Measurements from ENCODE around the gene PSTPIP2. TPM values are rescaled to one million over a fixed set of nuclear protein-coding genes. Genes with fewer than 3 reads are reported as not detected.

The PSTPIP2 gene
- total and polyA plus RNA-seq, 2 of the 13 experiments (the other 11 are each of a cell fraction or from before 2014, with no cell fraction given), result 0.25 to 0.27 TPM

DNA sequence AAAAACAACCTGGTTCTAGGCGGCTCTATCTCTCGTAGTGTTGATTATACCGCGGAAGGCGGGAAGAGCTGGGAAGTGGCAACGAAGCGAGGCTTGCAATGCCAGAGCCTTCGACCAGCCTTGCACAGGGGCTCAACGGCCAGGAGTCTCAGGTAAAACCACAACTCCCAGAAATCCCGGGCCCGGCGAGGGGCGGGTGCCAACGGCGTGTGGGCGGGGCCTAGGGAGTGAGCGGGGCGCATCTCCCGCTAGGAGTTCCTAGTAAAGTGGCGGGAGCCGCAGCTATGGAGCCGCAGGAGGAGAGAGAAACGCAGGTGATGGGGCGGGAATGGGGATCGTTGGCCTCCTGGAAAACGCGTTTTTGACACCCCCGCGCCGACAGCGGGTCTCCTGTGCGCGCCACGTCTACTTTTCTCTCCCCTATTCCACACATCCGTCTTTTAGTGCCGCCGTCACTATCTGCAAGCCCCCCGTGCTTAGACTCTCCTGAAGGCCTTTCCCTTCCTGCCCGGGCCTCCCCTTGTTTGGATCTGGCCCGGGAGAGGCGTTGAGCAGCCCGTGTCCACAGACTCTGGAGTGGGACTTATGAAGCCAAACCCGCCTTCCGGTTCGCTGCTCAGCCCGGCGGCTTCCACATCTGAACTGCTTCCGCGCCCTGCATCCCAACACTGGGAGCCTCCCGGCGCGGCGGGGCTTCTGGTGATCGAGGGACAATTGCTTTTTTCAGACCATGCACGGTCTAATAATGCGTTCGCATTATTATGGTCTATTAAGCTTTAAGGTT is 32.3 kb upstream of the PSTPIP2 start, which contains the start of gene HAUS1 (continued):
- TF ChIP-seq, protein P1, sequence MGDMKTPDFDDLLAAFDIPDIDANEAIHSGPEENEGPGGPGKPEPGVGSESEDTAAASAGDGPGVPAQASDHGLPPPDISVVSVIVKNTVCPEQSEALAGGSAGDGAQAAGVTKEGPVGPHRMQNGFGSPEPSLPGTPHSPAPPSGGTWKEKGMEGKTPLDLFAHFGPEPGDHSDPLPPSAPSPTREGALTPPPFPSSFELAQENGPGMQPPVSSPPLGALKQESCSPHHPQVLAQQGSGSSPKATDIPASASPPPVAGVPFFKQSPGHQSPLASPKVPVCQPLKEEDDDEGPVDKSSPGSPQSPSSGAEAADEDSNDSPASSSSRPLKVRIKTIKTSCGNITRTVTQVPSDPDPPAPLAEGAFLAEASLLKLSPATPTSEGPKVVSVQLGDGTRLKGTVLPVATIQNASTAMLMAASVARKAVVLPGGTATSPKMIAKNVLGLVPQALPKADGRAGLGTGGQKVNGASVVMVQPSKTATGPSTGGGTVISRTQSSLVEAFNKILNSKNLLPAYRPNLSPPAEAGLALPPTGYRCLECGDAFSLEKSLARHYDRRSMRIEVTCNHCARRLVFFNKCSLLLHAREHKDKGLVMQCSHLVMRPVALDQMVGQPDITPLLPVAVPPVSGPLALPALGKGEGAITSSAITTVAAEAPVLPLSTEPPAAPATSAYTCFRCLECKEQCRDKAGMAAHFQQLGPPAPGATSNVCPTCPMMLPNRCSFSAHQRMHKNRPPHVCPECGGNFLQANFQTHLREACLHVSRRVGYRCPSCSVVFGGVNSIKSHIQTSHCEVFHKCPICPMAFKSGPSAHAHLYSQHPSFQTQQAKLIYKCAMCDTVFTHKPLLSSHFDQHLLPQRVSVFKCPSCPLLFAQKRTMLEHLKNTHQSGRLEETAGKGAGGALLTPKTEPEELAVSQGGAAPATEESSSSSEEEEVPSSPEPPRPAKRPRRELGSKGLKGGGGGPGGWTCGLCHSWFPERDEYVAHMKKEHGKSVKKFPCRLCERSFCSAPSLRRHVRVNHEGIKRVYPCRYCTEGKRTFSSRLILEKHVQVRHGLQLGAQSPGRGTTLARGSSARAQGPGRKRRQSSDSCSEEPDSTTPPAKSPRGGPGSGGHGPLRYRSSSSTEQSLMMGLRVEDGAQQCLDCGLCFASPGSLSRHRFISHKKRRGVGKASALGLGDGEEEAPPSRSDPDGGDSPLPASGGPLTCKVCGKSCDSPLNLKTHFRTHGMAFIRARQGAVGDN (CRISPR knock-in tag; IDR thresholded peaks at IDR 0.05), result peak; percentile 87
- TF ChIP-seq, protein P2, sequence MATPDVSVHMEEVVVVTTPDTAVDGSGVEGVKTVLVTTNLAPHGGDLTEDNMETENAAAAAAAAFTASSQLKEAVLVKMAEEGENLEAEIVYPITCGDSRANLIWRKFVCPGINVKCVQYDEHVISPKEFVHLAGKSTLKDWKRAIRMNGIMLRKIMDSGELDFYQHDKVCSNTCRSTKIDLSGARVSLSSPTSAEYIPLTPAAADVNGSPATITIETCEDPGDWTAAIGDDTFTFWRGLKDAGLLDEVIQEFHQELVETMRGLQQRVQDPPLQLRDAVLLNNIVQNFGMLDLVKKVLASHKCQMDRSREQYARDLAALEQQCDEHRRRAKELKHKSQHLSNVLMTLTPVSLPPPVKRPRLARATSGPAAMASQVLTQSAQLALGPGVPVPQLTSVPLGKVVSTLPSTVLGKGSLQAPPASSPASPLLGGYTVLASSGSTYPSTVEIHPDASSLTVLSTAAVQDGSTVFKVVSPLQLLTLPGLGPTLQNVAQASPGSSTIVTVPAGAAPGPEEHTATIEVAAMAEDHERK (CRISPR knock-in tag; IDR thresholded peaks at IDR 0.05; ENCODE audit: low read depth), result peak; percentile 68
- TF ChIP-seq KAT2B (IDR thresholded peaks at IDR 0.05; ENCODE audit: borderline replicate concordance, low read depth, low read length) (no peak), NFIC (IDR thresholded peaks at IDR 0.05; ENCODE audit: low read length) (no peak), NR1H2 (CRISPR knock-in tag; IDR thresholded peaks at IDR 0.05; ENCODE audit: borderline replicate concordance, low read depth) (no peak), SOX6 (IDR thresholded peaks at IDR 0.05) (no peak), SOX6 (CRISPR knock-in tag; IDR thresholded peaks at IDR 0.05) (peak; percentile 67), MXD4 (CRISPR knock-in tag; IDR thresholded peaks at IDR 0.05) (no peak), ZMAT3 (CRISPR knock-in tag; conservative IDR thresholded peaks at IDR 0.05) (peak; percentile 31; the same call in 1 of the 2 replicates), ZNF543 (CRISPR knock-in tag; IDR thresholded peaks at IDR 0.05) (peak; percentile 56; the same call in 1 of the 2 replicates), ZNF451 (CRISPR knock-in tag; IDR thresholded peaks at IDR 0.05) (peak; percentile 62; the same call in 1 of the 2 replicates), SAFB2 (CRISPR knock-in tag; IDR thresholded peaks at IDR 0.05; ENCODE audit: borderline replicate concordance, low read depth) (no peak), RORA (CRISPR knock-in tag; IDR thresholded peaks at IDR 0.05) (no peak), ELF3 (CRISPR knock-in tag; IDR thresholded peaks at IDR 0.05) (no peak; the same call in 1 of the 2 replicates), ZNF501 (CRISPR knock-in tag; IDR thresholded peaks at IDR 0.05) (peak; percentile 81), SIX1 (CRISPR knock-in tag; IDR thresholded peaks at IDR 0.05; ENCODE audit: borderline replicate concordance) (no peak), HCFC1 (IDR thresholded peaks at IDR 0.05; ENCODE audit: low read depth, low read length) (peak; percentile 81), MBNL3 (CRISPR knock-in tag; conservative IDR thresholded peaks at IDR 0.05) (no peak), TCF7L2 (IDR thresholded peaks at IDR 0.05; ENCODE audit: low read depth, low read length) (no peak), POGZ (CRISPR knock-in tag; IDR thresholded peaks at IDR 0.05) (peak; percentile 72; the same call in 1 of the 2 replicates)
- TF ChIP-seq, protein P3, sequence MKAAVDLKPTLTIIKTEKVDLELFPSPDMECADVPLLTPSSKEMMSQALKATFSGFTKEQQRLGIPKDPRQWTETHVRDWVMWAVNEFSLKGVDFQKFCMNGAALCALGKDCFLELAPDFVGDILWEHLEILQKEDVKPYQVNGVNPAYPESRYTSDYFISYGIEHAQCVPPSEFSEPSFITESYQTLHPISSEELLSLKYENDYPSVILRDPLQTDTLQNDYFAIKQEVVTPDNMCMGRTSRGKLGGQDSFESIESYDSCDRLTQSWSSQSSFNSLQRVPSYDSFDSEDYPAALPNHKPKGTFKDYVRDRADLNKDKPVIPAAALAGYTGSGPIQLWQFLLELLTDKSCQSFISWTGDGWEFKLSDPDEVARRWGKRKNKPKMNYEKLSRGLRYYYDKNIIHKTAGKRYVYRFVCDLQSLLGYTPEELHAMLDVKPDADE (CRISPR knock-in tag; IDR thresholded peaks at IDR 0.05), result no peak
- TF ChIP-seq, protein P4, sequence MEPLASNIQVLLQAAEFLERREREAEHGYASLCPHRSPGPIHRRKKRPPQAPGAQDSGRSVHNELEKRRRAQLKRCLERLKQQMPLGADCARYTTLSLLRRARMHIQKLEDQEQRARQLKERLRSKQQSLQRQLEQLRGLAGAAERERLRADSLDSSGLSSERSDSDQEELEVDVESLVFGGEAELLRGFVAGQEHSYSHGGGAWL (CRISPR knock-in tag; IDR thresholded peaks at IDR 0.05), result peak; percentile 67; the same call in 1 of the 2 replicates

Data from HepG2 (cell line).